D721Med (cell line): ENCODE data around the gene HIVEP3.

Source experiments
- DNase-seq: peaks from one replicate; pipeline ENCODE4 v3.0.0; 2011; ENCODE audit warnings: low spot score; ENCODE audit not compliant: insufficient read length
- FAIRE-seq: peaks from 2 replicates; lab custom pipeline; 2011; peaks lifted over from hg19 to GRCh38; lab: Jason Lieb, UNC
- TF ChIP-seq, protein P1 (sequence below): IDR thresholded peaks from 2 replicates; pipeline ENCODE4 v1.5.1; 2012; ENCODE audit warnings: mild to moderate bottlenecking, control low read depth; ENCODE audit not compliant: insufficient read depth; ENCODE audit errors: missing control alignments

Gene HIVEP3

DNA sequence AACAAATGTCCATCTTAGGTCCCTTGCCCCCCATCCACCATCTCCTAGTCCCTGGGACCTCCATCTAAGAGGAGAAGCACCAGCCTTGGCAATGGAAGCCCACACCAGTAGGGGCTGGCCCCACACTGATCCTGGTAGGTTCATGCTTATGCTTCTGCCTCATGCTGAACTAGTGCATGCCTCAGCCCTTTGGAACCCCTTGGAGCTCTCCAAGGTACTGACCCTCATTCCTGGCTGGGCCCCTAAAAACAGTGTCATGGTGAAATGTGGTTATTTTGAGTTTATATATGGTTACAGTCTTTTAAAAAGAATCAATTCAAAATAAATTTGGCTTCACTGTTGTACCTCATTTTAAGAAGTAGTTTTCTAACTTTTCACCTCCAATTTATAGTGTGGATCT lies 108.3 kb downstream of the HIVEP3 start:
- FAIRE-seq (no peak), DNase-seq (no peak)
- TF ChIP-seq, protein P1, sequence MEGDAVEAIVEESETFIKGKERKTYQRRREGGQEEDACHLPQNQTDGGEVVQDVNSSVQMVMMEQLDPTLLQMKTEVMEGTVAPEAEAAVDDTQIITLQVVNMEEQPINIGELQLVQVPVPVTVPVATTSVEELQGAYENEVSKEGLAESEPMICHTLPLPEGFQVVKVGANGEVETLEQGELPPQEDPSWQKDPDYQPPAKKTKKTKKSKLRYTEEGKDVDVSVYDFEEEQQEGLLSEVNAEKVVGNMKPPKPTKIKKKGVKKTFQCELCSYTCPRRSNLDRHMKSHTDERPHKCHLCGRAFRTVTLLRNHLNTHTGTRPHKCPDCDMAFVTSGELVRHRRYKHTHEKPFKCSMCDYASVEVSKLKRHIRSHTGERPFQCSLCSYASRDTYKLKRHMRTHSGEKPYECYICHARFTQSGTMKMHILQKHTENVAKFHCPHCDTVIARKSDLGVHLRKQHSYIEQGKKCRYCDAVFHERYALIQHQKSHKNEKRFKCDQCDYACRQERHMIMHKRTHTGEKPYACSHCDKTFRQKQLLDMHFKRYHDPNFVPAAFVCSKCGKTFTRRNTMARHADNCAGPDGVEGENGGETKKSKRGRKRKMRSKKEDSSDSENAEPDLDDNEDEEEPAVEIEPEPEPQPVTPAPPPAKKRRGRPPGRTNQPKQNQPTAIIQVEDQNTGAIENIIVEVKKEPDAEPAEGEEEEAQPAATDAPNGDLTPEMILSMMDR = no peak

DNA sequence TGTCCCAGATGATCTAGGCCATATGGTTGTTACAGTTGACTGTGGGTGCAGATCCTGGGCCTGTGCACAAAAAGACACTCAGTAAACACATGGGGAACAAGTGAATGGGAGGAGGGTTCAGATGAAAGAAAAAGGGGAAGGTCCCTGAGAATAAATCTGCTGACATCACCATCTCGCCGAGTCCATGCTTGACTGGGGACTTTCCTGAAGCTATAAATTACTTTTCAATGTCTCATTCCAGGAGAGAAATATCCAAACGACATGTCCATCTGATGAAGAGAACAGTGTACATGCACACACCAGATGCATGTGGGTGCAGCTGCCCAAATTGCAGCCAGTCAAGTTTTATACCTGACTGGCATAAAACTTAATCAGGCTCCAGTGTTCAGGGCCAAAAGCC lies 109.0 kb downstream of the HIVEP3 start:
- TF ChIP-seq, protein P1 = no peak
- FAIRE-seq = no peak
- no peak for DNase-seq

DNA sequence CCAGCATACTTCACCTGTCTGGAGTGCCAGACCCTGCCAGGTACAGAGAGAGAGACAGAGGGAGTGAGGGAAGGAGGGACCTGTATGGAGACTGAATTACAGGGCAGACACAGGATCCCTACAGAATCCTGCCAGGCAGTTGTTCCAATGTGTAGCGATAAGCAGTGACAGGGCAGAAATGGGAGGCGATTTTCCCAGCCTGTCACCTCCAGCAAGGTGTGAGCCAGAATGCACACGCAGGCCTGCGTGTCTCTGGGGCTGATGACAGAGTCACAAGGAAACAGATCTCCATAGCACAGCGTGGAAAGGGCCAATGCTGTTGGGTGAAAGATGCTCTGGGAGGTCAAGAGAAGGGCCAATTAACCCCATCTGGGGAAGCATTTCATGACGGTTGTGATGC lies 111.3 kb downstream of the HIVEP3 start:
- no peak for FAIRE-seq
- TF ChIP-seq, protein P1 = no peak

DNA sequence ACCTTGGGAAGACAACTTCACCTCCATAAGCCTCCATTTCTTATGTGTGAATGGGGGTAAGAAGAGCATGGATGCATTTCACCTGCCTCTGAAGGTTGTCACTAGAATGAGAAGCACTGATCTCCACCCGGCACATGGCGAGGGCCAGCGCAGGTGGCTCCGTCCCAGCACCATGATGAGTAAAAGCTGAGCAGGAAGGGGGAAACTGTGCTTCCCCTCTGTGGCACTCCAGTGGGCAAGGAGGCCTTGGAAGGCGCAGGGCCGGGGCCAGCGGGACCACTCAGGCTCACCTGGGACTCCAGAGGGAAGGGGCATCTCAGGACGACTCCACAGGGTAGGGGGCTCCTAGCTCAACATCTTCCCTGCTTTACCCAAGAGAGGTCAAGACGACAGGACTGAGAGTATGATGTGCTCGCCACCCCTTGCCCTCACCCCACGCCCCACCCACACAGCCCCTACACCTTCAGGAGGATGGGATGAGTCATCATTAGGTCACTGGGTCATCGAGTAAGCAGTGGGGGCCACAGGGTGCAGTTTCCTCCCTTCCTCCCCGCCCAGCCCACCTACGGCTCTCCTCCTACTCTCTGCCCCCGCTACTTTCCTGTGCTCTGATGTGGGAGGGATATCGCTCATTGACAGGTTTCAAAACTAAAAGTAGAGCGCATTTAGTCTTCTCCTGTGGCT lies 112.1 kb downstream of the HIVEP3 start:
- FAIRE-seq (no peak), DNase-seq (no peak)
- TF ChIP-seq, protein P1 = no peak

More for the DNA sequence above, 111.3 kb downstream of the HIVEP3 start:
- DNase-seq = no peak

DNA sequence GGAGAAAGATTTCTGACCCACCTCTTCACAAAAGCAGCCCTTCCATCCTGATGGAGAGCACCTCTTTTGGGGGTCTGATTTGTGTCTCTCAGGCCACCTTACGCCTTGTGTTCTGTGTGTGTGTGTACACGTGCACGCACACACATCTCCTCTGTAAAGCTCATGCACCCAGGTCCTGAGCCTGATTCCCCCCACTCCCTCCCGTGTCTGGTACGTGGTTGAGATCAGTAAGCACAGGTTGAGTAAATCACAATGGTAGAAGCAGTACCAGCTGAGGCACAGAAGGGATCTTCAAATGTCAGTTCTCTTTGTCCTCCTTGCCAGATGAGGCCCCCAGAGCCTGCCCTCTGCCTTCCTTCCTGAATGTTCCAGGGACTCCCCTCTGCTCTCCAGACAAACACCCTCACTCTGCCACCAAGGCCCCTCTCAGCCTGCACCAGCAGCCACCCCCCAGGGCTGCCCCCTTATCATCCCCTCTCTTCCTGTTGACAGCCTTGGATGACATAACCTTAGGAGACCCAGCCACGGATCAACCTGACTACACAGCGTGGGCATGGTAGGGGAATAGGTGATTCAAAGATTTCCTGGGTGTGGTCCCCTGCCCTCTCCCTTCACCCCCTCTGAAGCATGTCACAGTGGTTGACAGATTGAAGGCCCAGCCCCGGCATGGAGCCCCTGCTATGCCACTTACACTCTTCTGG lies 112.8 kb downstream of the HIVEP3 start:
- FAIRE-seq (no peak), DNase-seq (no peak)
- TF ChIP-seq, protein P1 = no peak

DNA sequence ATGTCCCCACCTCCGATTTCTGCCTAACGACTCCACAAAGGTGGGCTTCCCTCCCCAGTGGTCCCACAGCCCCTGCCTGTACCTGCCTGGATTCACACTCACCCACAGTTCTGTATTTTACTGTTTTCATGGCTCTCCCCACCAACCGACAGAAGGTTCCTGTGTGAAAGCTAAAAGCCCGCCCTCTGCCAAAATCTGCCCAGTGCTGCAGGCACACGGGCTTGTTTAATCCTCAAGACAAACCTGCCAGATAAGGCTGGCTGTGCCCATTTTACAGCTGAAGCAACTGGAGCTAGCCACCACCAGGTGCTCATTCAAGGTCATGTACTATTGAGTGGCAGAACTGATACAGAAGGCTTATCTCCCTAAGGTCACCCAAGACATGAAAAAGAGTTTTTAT lies 114.5 kb downstream of the HIVEP3 start:
- DNase-seq = no peak
- TF ChIP-seq, protein P1 = no peak
- no peak for FAIRE-seq

DNA sequence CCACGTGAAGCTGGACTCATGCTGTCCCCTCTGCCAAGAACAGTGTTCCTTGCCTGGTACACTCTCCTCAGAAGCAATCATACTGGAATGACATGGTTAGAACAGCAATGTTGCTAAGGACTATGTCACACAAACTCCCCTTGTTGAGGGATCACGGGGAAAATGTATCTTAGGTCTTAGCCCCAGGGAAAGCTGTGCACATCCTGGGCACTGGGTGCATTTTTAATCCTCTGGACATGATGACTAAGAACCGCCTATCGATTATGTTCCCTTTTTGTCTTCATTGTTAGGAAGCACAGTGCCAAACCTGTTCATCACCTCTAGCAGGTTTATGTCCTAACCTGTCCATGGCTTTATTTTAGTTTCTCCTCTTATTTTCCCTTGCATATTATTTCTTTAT lies 115.1 kb downstream of the HIVEP3 start:
- TF ChIP-seq, protein P1 = no peak
- FAIRE-seq (no peak), DNase-seq (no peak)
